PC-3 (cell line): ENCODE measurements around the gene KDM7A.

Source experiments
- EZH2 ChIP-seq: fragments of 300-600 bp; sonication (generic); IDR thresholded peaks from one replicate; pipeline ENCODE4 v1.6.1; 2017; ENCODE audit warnings: antibody characterized with exemption, mild to moderate bottlenecking, low read length; ENCODE audit not compliant: unreplicated experiment
- EZH2phosphoT487 ChIP-seq: fragments of 300-600 bp; sonication (generic); IDR thresholded peaks from 2 replicates; pipeline ENCODE4 v1.6.1; 2018; ENCODE audit warnings: mild to moderate bottlenecking, antibody characterized with exemption, low read length, borderline replicate concordance
- TF ChIP-seq, protein P1 (sequence below): fragments of 300-600 bp; sonication (generic); conservative IDR thresholded peaks from 2 replicates; pipeline ENCODE4 v1.5.1; 2017; ENCODE audit warnings: antibody characterized with exemption, low read depth, mild to moderate bottlenecking, low read length

DNA sequence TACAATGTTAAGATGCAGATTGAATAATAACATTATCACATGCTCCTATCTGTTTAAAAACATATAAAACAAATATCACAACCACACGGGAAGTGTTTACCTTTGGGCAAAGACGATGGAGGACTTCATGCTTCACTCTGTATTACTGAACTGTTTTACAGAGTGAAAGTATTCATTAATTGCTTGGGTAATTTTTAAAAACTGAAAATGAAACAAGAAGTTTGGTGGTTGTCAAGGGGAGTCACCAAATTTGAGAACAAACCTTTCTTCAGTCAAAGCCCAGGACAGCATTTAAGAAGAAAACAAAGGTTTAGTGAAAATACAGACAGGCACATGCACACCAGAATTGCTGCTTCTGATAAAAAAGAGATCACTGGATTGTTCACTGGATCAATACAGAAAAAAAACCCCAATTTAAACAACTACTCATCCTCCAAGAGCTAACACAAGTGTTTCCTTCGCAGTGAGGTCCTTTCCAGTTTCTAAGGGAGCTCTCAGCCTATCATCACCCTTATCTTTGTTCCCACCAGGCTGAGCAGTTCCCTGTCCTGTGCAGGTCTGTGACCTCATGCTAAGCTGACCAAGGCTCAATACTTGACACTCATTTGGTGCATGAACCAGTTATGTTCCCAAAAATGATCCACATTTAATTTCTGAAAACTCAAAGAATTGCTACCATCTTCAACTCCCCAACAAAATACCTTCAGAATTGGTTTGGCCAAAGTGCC lies 122.8 kb downstream of the KDM7A start:
- TF ChIP-seq, protein P1, sequence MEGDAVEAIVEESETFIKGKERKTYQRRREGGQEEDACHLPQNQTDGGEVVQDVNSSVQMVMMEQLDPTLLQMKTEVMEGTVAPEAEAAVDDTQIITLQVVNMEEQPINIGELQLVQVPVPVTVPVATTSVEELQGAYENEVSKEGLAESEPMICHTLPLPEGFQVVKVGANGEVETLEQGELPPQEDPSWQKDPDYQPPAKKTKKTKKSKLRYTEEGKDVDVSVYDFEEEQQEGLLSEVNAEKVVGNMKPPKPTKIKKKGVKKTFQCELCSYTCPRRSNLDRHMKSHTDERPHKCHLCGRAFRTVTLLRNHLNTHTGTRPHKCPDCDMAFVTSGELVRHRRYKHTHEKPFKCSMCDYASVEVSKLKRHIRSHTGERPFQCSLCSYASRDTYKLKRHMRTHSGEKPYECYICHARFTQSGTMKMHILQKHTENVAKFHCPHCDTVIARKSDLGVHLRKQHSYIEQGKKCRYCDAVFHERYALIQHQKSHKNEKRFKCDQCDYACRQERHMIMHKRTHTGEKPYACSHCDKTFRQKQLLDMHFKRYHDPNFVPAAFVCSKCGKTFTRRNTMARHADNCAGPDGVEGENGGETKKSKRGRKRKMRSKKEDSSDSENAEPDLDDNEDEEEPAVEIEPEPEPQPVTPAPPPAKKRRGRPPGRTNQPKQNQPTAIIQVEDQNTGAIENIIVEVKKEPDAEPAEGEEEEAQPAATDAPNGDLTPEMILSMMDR, result no peak
- TF ChIP-seq EZH2, result no peak
- TF ChIP-seq EZH2phosphoT487, result no peak
